Left ventricle myocardium inferior (tissue), 1 donor: ENCODE data around the gene MTHFSD. TPM values are rescaled to one million over a fixed set of nuclear protein-coding genes. Genes with fewer than 3 reads are reported as not detected.
A peak's percentile ranks its signal among the peaks of the same experiment; 100 is the strongest.

Experiments used
- DNase-seq: peaks from one replicate; pipeline ENCODE4 v3.0.0-alpha.2; 2020
- H3K27ac ChIP-seq: fragments of 200-600 bp; replicated peaks from 2 replicates; pipeline ENCODE4 v1.8.0; 2021
- H3K27me3 ChIP-seq: fragments of 200-600 bp; 2 replicates; pipeline ENCODE4 v1.8.0; 2021; ENCODE audit warnings: low read depth
- H3K36me3 ChIP-seq: fragments of 200-600 bp; 2 replicates; pipeline ENCODE4 v1.8.0; 2021
- H3K4me1 ChIP-seq: fragments of 200-600 bp; 2 replicates; pipeline ENCODE4 v1.8.0; 2021
- H3K4me3 ChIP-seq: fragments of 200-600 bp; 2 replicates; pipeline ENCODE4 v1.8.0; 2021; ENCODE audit warnings: mild to moderate bottlenecking, moderate library complexity
- H3K9me3 ChIP-seq: fragments of 200-600 bp; replicated peaks from 2 replicates; pipeline ENCODE4 v1.8.0; 2021
- CTCF ChIP-seq: fragments of 200-600 bp; IDR thresholded peaks from 2 replicates; pipeline ENCODE4 v1.8.0; 2021; ENCODE audit warnings: antibody characterized with exemption, mild to moderate bottlenecking, borderline replicate concordance
- intact Hi-C: fragments of 100-400 bp; cut with micrococcal nuclease; formaldehyde crosslinking; loops from one replicate; pipeline ENCODE4 v1.11.0; 2022
- total RNA-seq: library from RNA; stranded (reverse); fragmentation: NEBNext Ultra II Directional; extraction: Animal tissue kit (Norgen Biotek cat#: 25700); gene quantifications from one replicate; pipeline ENCODE4 v1.2.1, GENCODE V29; 2021
- donor health status: DM: no; HTN: yes; CAD: no; lungs with severe emphysema.

Gene MTHFSD
- total RNA-seq, 1 donor from 2014 or later, result 10.2 TPM

GRCh38 chr16:86507173-86508027, 47.6 kb downstream of the MTHFSD start:
- no peak for DNase-seq
- Histone ChIP-seq H3K9me3 (no peaks in the 10 kb centered on the region), H3K36me3 (no peaks in the 10 kb centered on the region), H3K4me1 (peaks cover 61% of the 10 kb centered on the region), H3K4me3 (peak overlapping the region; percentile 77), H3K27ac (no peak overlapping the region), H3K27me3 (peaks cover 100% of the 10 kb centered on the region)
- TF ChIP-seq CTCF, result no peak
- intact Hi-C loops, result no loop called here

GRCh38 chr16:86505899-86506864, 48.9 kb downstream of the MTHFSD start:
- peak overlapping the region; percentile 40 for H3K4me3 ChIP-seq
- H3K27me3 ChIP-seq, result peaks cover 100% of the 10 kb centered on the region
- H3K27ac ChIP-seq, result no peak overlapping the region
- intact Hi-C loops, result no loop called here
- H3K36me3 ChIP-seq, result no peaks in the 10 kb centered on the region
- TF ChIP-seq CTCF, result no peak
- no peaks in the 10 kb centered on the region for H3K9me3 ChIP-seq
- DNase-seq, result no peak
- H3K4me1 ChIP-seq, result peaks cover 55% of the 10 kb centered on the region

- peaks cover 47% of the 10 kb centered on the region for H3K4me1 ChIP-seq
- no peak overlapping the region for H3K27ac ChIP-seq
- DNase-seq, result no peak
- H3K9me3 ChIP-seq, result no peaks in the 10 kb centered on the region
- TF ChIP-seq CTCF, result no peak
- no peaks in the 10 kb centered on the region for H3K36me3 ChIP-seq
- H3K27me3 ChIP-seq, result peaks cover 100% of the 10 kb centered on the region
- intact Hi-C loops, result no loop called here
- peak overlapping the region; percentile 40 for H3K4me3 ChIP-seq
Observed at GRCh38 chr16:86505185-86505898, 49.7 kb downstream of the MTHFSD start.

- DNase-seq, result no peak
- peaks cover 39% of the 10 kb centered on the region for H3K4me1 ChIP-seq
- H3K4me3 ChIP-seq, result no peak overlapping the region
Observed at GRCh38 chr16:86504315-86505184, 50.5 kb downstream of the MTHFSD start.

More at GRCh38 chr16:86504315-86505184, 50.5 kb downstream of the MTHFSD start:
- Histone ChIP-seq H3K9me3 (no peaks in the 10 kb centered on the region), H3K27ac (no peak overlapping the region), H3K27me3 (peaks cover 100% of the 10 kb centered on the region), H3K36me3 (no peaks in the 10 kb centered on the region)
- no peak for TF ChIP-seq CTCF
- intact Hi-C loops, result no loop called here
